NT2/D1 (cell line): ENCODE results near the gene CILP2.

Experiments used
- DNase-seq: peaks from one replicate; pipeline ENCODE4 v3.0.0-alpha.2; 2011; ENCODE audit warnings: low read depth, low spot score
- H3K27me3 ChIP-seq: 2 replicates; pipeline ENCODE4 v1.6.0; 2011; ENCODE audit warnings: mild to moderate bottlenecking; ENCODE audit not compliant: insufficient read length, insufficient read depth
- H3K36me3 ChIP-seq: 2 replicates; pipeline ENCODE4 v1.6.1; 2011; ENCODE audit warnings: mild to moderate bottlenecking, low read length, mixed read lengths; ENCODE audit not compliant: insufficient read depth, insufficient read length
- H3K4me1 ChIP-seq: 2 replicates; pipeline ENCODE4 v1.5.1; 2011; ENCODE audit not compliant: insufficient read depth, insufficient read length
- H3K4me3 ChIP-seq: 2 replicates; pipeline ENCODE4 v1.5.1; 2011; ENCODE audit warnings: low read depth; ENCODE audit not compliant: insufficient read length
- H3K9ac ChIP-seq: 2 replicates; pipeline ENCODE4 v1.6.0; 2011; ENCODE audit warnings: low read depth; ENCODE audit not compliant: insufficient read length
- H3K9me3 ChIP-seq: 2 replicates; pipeline ENCODE4 v1.5.1; 2011; ENCODE audit warnings: mild to moderate bottlenecking, low read length; ENCODE audit not compliant: insufficient read depth
- SUZ12 ChIP-seq: IDR thresholded peaks from 2 replicates; pipeline ENCODE4 v1.6.1; 2011; ENCODE audit not compliant: insufficient read length, insufficient read depth; ENCODE audit errors: extremely low read depth
- YY1 ChIP-seq: IDR thresholded peaks from 2 replicates; pipeline ENCODE4 v1.6.1; 2011; ENCODE audit not compliant: insufficient read length, insufficient read depth
- ZNF274 ChIP-seq: IDR thresholded peaks from 2 replicates; pipeline ENCODE4 v1.6.1; 2011; ENCODE audit warnings: mild to moderate bottlenecking, low read depth, low read length

Gene CILP2

GRCh38 chr19:19538061-19538784 lies at the start of gene CILP2:
Gene CILP2 (plus strand): TSS chr19:19538265. CDS start chr19:19538350, 85 bp downstream.
- Histone ChIP-seq H3K4me3 (peak within 1 kb of the TSS; percentile 66), H3K9me3 (no peaks in the 10 kb centered on the region), H3K27me3 (peaks cover 7% of the 10 kb centered on the region), H3K4me1 (peaks cover 29% of the 10 kb centered on the region), H3K9ac (peak within 1 kb of the TSS; percentile 87), H3K36me3 (peaks cover 15% of the 10 kb centered on the region)
- TF ChIP-seq SUZ12 (no peak), ZNF274 (no peak), YY1 (no peak)
- peak; percentile 52 for DNase-seq

GRCh38 chr19:19488875-19489690 lies 49.0 kb upstream of the CILP2 start:
- Histone ChIP-seq H3K27me3 (no peaks in the 10 kb centered on the region), H3K4me1 (peaks cover 43% of the 10 kb centered on the region), H3K4me3 (no peak overlapping the region), H3K9me3 (no peaks in the 10 kb centered on the region), H3K9ac (no peak overlapping the region), H3K36me3 (peaks cover 53% of the 10 kb centered on the region)
- peak; percentile 88 for DNase-seq
- TF ChIP-seq ZNF274 (no peak), YY1 (peak; percentile 70)

GRCh38 chr19:19489804-19490204 lies 48.3 kb upstream of the CILP2 start:
- Histone ChIP-seq H3K9ac (no peak overlapping the region), H3K36me3 (peaks cover 60% of the 10 kb centered on the region), H3K9me3 (no peaks in the 10 kb centered on the region), H3K4me1 (peaks cover 44% of the 10 kb centered on the region), H3K27me3 (no peaks in the 10 kb centered on the region), H3K4me3 (no peak overlapping the region)
- no peak for TF ChIP-seq YY1
- TF ChIP-seq ZNF274 = no peak
- no peak for TF ChIP-seq SUZ12
- DNase-seq = no peak

- TF ChIP-seq SUZ12 (no peak), ZNF274 (no peak), YY1 (no peak)
- Histone ChIP-seq H3K4me1 (peaks cover 40% of the 10 kb centered on the region), H3K27me3 (no peaks in the 10 kb centered on the region), H3K4me3 (no peak overlapping the region), H3K36me3 (peaks cover 63% of the 10 kb centered on the region), H3K9me3 (no peaks in the 10 kb centered on the region), H3K9ac (peak overlapping the region; percentile 66)
- DNase-seq = peak; percentile 66
Measured at GRCh38 chr19:19490214-19490968, 47.7 kb upstream of the CILP2 start.

- H3K27me3 ChIP-seq = no peaks in the 10 kb centered on the region
- DNase-seq = no peak
- H3K4me1 ChIP-seq = peaks cover 35% of the 10 kb centered on the region
- no peak overlapping the region for H3K4me3 ChIP-seq
- H3K9ac ChIP-seq = no peak overlapping the region
- H3K9me3 ChIP-seq = no peaks in the 10 kb centered on the region
- TF ChIP-seq ZNF274 = no peak
- no peak for TF ChIP-seq YY1
- TF ChIP-seq SUZ12 = no peak
- peaks cover 69% of the 10 kb centered on the region for H3K36me3 ChIP-seq
Measured at GRCh38 chr19:19491321-19492025, 46.6 kb upstream of the CILP2 start.

- no peak overlapping the region for H3K9ac ChIP-seq
- H3K36me3 ChIP-seq = peaks cover 69% of the 10 kb centered on the region
- H3K4me1 ChIP-seq = peaks cover 30% of the 10 kb centered on the region
- H3K4me3 ChIP-seq = no peak overlapping the region
- no peaks in the 10 kb centered on the region for H3K27me3 ChIP-seq
- H3K9me3 ChIP-seq = no peaks in the 10 kb centered on the region
- no peak for DNase-seq
- TF ChIP-seq SUZ12 = no peak
- no peak for TF ChIP-seq ZNF274
- TF ChIP-seq YY1 = no peak
Measured at GRCh38 chr19:19492026-19492610, 45.9 kb upstream of the CILP2 start.
